MCF 10A (cell line): ENCODE results near the gene PIK3R6. TPM values are rescaled to one million over a fixed set of nuclear protein-coding genes. Genes with fewer than 3 reads are reported as not detected.

ENCODE experiments used
- BruUV-seq: library from RNA; stranded (reverse); fragments of 400-500 nt; replicated peaks from 2 replicates; lab custom pipeline; 2021; lab: Mats Ljungman, UMichigan
- CTCF ChIA-PET: fragments of 300-600 bp; sonication (Branson Sonifier 250); formaldehyde crosslinking; extraction: SDS; loops from one replicate; lab custom pipeline; 2021; ENCODE audit warnings: antibody characterized with exemption, inconsistent platforms; lab: Yijun Ruan, JAX
- POLR2A ChIA-PET: fragments of 300-600, 350-650 bp; sonication (Branson Sonifier 250); formaldehyde crosslinking; extraction: SDS; loops from one replicate; lab custom pipeline; 2020; ENCODE audit warnings: antibody characterized with exemption, inconsistent platforms; lab: Yijun Ruan, JAX
- DNase-seq: peaks from one replicate; pipeline ENCODE4 v3.0.0-alpha.2; 2018; ENCODE audit not compliant: unreplicated experiment
- H3K27ac Mint-ChIP-seq: one replicate; pipeline ENCODE4 v1.8.0; 2022; ENCODE audit warnings: mild to moderate bottlenecking, low read depth, mixed read lengths; ENCODE audit not compliant: unreplicated experiment
- H3K27me3 Mint-ChIP-seq: one replicate; pipeline ENCODE4 v1.8.0; 2022; ENCODE audit warnings: mixed read lengths; ENCODE audit not compliant: insufficient read depth, unreplicated experiment
- H3K36me3 Mint-ChIP-seq: one replicate; pipeline ENCODE4 v1.8.0; 2022; ENCODE audit warnings: mild to moderate bottlenecking, moderate library complexity, mixed read lengths; ENCODE audit not compliant: insufficient read depth, unreplicated experiment
- H3K4me1 Mint-ChIP-seq: one replicate; pipeline ENCODE4 v1.8.0; 2022; ENCODE audit warnings: mixed read lengths; ENCODE audit not compliant: insufficient read depth, unreplicated experiment
- H3K4me3 Mint-ChIP-seq: one replicate; pipeline ENCODE4 v1.8.0; 2022; ENCODE audit warnings: mild to moderate bottlenecking, moderate library complexity, mixed read lengths; ENCODE audit not compliant: unreplicated experiment
- H3K9me3 Mint-ChIP-seq: one replicate; pipeline ENCODE4 v1.8.0; 2022; ENCODE audit warnings: mixed read lengths; ENCODE audit not compliant: unreplicated experiment
- intact Hi-C: fragments of 100-400 bp; cut with micrococcal nuclease; formaldehyde crosslinking; loops from 2 replicates; pipeline ENCODE4 v1.14.1; 2022
- total RNA-seq: library from RNA; stranded (reverse); gene quantifications from 2 replicates; pipeline ENCODE4 v1.2.3, GENCODE V29; 2022
- TF ChIP-seq, protein P1 (sequence below): fragments of 200-600 bp; IDR thresholded peaks from one replicate; pipeline ENCODE4 v1.8.0; 2022; ENCODE audit warnings: antibody characterized with exemption, mild to moderate bottlenecking; ENCODE audit not compliant: unreplicated experiment

The PIK3R6 gene
- total RNA-seq, 1 experiment from 2014 or later: not detected

DNA sequence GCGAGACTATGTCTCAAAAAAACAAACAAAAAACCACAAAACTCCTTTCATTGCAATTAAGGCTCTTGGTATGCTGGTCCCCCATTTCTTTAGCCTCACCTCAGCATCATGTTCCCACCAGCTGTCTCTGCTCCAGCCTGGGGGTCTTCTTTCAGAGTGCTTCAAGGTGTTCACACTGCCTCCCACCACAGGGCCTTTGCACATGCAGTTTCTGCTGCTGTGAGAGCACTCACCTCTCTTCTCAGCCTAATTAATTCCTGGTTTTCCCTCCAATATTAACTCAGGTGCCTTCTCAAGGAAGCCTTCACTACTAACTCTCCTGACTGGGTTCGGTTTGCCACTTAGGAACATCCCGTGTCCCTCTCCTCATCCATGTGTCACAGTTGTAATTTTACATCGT lies 15.9 kb upstream of the PIK3R6 start:
- Mint-ChIP-seq H3K27me3 (no peaks in the 10 kb centered on the region), H3K36me3 (no peaks in the 10 kb centered on the region), H3K4me3 (no peak overlapping the region), H3K9me3 (peaks cover 7% of the 10 kb centered on the region), H3K27ac (no peak overlapping the region), H3K4me1 (no peaks in the 10 kb centered on the region)
- TF ChIP-seq, protein P1, sequence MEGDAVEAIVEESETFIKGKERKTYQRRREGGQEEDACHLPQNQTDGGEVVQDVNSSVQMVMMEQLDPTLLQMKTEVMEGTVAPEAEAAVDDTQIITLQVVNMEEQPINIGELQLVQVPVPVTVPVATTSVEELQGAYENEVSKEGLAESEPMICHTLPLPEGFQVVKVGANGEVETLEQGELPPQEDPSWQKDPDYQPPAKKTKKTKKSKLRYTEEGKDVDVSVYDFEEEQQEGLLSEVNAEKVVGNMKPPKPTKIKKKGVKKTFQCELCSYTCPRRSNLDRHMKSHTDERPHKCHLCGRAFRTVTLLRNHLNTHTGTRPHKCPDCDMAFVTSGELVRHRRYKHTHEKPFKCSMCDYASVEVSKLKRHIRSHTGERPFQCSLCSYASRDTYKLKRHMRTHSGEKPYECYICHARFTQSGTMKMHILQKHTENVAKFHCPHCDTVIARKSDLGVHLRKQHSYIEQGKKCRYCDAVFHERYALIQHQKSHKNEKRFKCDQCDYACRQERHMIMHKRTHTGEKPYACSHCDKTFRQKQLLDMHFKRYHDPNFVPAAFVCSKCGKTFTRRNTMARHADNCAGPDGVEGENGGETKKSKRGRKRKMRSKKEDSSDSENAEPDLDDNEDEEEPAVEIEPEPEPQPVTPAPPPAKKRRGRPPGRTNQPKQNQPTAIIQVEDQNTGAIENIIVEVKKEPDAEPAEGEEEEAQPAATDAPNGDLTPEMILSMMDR: no peak
- ChIA-PET POLR2A (no interaction called here), CTCF (no interaction called here)
- intact Hi-C loops: no loop called here
- no TSS peak for BruUV-seq
- no peak for DNase-seq

DNA sequence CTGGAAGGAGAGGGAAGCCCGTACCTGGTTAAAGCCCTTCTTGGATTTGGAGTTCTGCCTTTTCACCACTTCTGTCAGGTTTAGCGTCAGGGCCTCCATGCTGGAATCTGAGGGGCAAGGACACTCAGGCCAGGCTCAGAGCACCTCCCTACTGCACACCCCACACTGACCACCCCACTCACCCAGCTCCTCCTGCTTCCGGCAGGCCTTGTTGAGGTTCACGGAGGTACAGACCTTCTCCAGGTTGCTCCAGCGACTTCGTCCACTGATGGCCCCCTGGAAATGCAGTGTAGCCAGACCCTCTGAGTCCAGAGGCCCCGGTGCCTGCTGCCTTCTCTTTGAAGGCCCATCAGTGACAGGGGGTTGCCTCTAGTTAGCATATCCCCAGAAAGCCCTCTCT lies 14.1 kb upstream of the PIK3R6 start:
- BruUV-seq: no TSS peak
- no peak for DNase-seq
- TF ChIP-seq, protein P1: no peak
- intact Hi-C loops: no loop called here
- H3K27ac Mint-ChIP-seq: no peak overlapping the region
- ChIA-PET POLR2A (interaction anchor here (0.6 kb wide), 1 partner anchor 445 kb away, joined by 3 read pairs; no protein-coding TSS in a partner anchor), CTCF (no interaction called here)
- H3K36me3 Mint-ChIP-seq: no peaks in the 10 kb centered on the region
- H3K4me1 Mint-ChIP-seq: no peaks in the 10 kb centered on the region
- H3K4me3 Mint-ChIP-seq: no peak overlapping the region
- H3K27me3 Mint-ChIP-seq: no peaks in the 10 kb centered on the region
- peaks cover 7% of the 10 kb centered on the region for H3K9me3 Mint-ChIP-seq

DNA sequence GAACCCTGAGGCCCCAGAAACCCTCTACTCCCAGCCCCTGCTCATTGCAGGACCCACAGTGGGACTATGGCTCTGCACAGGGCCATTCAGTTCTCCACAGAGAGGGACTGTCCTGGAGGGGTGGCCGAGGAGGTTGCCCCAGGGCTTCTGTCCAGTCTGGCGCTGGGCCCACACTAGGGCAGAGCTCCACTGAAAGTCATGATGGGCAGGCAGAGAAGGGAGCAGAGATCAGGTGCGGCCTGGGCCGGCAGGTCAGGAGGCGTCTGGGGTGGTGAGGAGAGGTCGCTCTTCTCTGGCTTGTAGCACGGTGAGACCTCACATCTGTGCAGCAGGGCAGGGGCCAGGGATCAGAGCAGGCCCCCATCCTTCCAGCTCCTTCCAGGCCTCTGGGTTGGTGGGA lies 13.0 kb upstream of the PIK3R6 start:
- TF ChIP-seq, protein P1: no peak
- intact Hi-C loops: no loop called here
- BruUV-seq: no TSS peak
- H3K9me3 Mint-ChIP-seq: peaks cover 7% of the 10 kb centered on the region
- H3K4me1 Mint-ChIP-seq: no peaks in the 10 kb centered on the region
- no peaks in the 10 kb centered on the region for H3K27me3 Mint-ChIP-seq
- ChIA-PET POLR2A (no interaction called here), CTCF (no interaction called here)
- DNase-seq: no peak
- H3K4me3 Mint-ChIP-seq: no peak overlapping the region
- no peak overlapping the region for H3K27ac Mint-ChIP-seq
- H3K36me3 Mint-ChIP-seq: no peaks in the 10 kb centered on the region

DNA sequence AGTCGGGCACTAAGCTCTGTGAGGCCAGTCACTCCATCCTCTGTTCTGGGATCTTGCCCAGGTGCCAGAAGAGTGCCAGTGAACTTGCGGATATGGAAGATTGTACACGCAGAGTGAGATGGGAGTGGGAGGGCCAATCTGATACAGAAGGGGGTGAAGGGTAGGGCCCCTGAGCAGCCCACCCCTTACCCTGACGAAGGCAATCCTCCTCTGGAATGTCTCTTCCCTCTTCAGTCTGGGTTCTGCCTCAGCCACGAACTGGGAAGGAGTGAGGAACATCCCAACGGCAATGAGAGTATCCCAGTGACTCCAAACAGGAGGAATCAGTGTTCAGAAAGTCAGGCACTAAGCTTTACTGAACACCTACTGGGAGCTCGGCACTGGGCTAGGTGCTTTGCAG lies 11.9 kb upstream of the PIK3R6 start:
- intact Hi-C loops: no loop called here
- CTCF ChIA-PET: interaction anchor here (0.7 to 2.4 kb wide), 5 partner anchors 9 to 676 kb away, joined by 3 to 10 read pairs (median 3); no protein-coding TSS in a partner anchor
- no TSS peak for BruUV-seq
- Mint-ChIP-seq H3K36me3 (no peaks in the 10 kb centered on the region), H3K4me3 (no peak overlapping the region), H3K4me1 (no peaks in the 10 kb centered on the region), H3K27ac (no peak overlapping the region), H3K9me3 (peaks cover 7% of the 10 kb centered on the region), H3K27me3 (no peaks in the 10 kb centered on the region)
- TF ChIP-seq, protein P1: no peak
- no peak for DNase-seq
- POLR2A ChIA-PET: no interaction called here
